HG03097 (cell line): ENCODE results near the gene KCNQ2.

Source experiments
- ATAC-seq: cut with Tn5 transposase; IDR thresholded peaks from one replicate; pipeline ENCODE4 v1.9.1; 2021; ENCODE audit not compliant: unreplicated experiment, low FRiP score

KCNQ2 gene

GRCh38 chr20:63422653-63423052 lies 49.8 kb downstream of the KCNQ2 start:
- no peak for ATAC-seq

DNA sequence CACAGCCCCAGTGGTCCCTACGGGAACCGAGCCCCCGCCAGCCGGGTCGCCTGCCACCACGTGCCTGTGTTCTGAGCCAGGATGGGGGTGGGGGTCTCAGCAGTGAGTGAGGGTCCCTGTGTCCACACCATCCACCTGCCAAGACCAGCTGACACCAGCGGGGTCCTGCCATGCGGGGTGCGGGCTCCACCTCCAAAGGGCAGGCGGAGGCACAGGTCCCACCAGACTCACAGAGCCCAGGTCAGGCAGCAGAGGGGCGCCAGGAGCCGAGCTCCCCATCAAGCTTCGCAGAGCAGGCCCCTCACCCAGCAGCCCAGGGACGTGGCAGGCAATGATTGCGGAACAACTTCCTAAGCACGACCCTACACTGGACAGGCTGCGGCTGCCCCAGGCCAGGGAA lies 50.5 kb downstream of the KCNQ2 start:
- no peak for ATAC-seq

DNA sequence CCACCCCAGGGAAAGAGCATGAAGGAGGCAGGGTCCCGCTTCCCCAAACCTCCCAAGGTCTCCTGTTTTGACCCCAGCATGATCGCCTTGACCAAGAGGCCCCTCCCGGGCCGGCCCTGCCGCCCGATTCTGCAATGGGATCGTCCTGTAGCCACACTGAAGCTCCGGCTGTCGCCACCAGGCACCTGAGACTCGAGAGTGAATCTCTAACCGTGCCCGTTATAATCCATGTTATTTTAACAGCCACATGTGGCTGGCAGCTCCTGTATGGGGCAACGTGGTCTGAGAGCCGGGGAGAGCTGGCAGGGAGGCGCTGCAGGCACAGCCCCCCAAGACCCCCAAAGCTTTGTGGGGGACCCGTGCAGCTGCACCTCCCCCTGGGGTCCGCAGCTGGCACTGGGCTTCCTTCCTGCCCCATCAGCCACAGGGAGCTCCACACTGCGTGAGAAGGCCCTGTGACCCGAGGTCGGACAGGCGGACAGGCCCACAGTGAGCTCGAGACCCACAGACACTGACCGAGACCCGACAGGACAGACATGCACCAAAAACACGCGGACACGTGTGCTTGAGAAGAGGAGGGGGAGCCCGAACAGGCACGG lies 51.3 kb downstream of the KCNQ2 start:
- no peak for ATAC-seq

- no peak for ATAC-seq
Observed at GRCh38 chr20:63420359-63421093, 51.9 kb downstream of the KCNQ2 start.

- ATAC-seq = no peak
Observed at GRCh38 chr20:63419299-63419698, 53.2 kb downstream of the KCNQ2 start.

DNA sequence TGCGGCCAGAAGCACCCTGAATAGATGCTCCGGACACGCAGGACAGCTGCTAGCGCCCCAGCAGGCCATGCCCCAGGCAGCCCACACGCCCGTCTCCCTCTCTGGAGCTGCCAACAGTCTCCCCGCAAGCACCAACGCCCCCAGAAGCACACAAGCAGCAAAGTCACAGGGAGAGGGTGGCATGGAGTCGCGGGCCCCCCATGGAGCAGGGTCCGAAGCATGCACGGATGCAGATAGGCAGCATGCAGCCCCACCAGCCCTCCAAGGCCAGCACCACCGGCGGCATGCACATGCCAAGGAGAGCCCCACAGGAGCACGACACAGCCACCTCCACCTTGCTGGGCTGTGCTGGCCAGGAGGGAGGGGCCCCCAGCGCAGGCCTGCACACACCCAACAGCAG lies 53.8 kb downstream of the KCNQ2 start:
- ATAC-seq = no peak

DNA sequence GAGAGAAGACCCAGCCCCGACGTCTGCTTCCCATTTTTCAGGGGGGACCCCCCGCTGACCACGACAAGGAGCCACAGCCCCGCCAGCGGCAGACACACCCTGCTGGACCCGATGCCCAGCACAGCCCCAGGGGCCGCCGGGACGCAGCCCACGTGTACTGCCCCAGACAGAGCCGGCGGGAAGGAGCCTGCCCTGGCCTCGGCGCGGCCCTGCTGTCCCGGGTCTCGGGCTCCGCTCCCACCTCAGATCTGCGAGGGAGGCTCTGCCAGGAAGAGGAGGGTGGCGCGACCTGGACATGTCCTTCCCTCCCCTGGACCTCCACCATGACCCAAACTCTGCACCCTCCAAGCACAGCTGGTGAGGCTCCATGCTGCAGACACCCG lies 54.7 kb downstream of the KCNQ2 start:
- ATAC-seq = no peak

- ATAC-seq = no peak
Observed at GRCh38 chr20:63417097-63417737, 55.2 kb downstream of the KCNQ2 start.

- ATAC-seq = no peak
Observed at GRCh38 chr20:63416631-63417030, 55.8 kb downstream of the KCNQ2 start.

- no peak for ATAC-seq
Observed at GRCh38 chr20:63415647-63416391, 56.6 kb downstream of the KCNQ2 start.

DNA sequence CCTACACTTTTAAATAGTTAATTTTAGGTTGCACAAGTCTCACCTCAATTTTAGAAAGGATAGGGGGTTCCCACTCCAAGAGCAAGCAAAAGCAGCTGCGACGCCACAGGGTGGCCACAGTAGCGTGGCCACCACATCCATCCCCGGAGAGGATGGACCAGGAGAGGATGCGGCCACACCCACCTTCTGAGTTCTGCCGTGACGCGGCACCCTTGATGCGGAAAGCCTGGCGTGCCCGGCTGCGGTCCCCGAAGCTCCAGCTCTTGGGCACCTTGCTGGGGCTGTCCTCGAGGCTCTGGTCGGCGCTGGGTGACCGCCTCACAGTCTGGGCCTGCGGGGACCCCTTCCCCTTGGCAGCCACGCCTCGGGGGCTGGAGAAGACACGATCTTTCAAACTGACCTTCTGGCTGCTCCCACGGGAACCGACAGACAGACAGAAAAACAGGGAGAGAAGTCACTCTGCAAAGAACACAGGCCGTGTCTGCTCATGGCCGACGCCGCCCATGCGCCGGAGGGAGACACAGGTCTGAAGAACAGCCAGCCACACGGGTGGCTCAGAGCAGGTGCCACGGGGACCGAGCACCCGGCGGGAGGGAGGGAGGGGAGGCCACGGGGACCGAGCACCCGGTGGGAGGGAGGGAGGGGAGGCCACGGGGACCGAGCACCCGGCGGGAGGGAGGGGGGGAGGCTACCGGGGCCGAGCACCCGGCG lies 57.6 kb downstream of the KCNQ2 start:
- no peak for ATAC-seq

- no peak for ATAC-seq
Observed at GRCh38 chr20:63413963-63414684, 58.3 kb downstream of the KCNQ2 start.

DNA sequence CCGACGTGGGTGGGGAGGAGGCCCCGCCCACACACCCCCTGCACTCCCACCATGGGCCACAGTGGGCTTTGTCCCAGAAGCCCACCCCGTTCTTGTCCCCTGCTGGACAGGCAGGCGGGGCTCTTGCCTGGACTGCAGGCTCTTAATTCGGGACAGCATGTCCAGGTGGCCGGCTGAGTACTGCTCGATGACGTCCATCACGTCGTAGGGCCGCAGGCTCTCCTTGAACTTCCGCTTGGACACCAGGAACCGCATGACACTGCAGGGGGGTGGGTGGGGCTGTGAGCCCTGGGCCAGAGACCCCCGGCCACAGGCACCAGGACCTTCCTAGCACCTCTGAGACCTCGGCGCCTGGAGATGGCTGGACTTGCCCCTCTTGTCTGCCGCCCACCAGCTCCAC lies 59.1 kb downstream of the KCNQ2 start:
- ATAC-seq = no peak

DNA sequence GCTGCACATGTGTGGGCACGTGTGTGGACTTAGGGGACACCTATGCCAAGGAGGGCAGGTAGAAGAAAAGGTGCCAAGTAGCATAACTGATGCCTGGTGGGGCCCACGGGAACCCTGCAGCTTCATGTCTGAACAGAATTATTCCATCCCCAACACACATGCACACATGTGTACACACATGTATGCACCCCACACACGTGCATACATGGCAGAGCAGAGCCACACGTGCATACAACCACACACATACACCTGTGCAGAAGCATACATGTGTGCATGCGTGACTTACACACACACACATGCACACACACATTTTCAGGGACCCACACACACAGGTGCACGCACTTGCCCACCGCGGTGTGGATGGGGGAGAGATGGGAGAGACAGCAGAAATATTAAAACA lies 59.6 kb downstream of the KCNQ2 start:
- ATAC-seq = no peak

DNA sequence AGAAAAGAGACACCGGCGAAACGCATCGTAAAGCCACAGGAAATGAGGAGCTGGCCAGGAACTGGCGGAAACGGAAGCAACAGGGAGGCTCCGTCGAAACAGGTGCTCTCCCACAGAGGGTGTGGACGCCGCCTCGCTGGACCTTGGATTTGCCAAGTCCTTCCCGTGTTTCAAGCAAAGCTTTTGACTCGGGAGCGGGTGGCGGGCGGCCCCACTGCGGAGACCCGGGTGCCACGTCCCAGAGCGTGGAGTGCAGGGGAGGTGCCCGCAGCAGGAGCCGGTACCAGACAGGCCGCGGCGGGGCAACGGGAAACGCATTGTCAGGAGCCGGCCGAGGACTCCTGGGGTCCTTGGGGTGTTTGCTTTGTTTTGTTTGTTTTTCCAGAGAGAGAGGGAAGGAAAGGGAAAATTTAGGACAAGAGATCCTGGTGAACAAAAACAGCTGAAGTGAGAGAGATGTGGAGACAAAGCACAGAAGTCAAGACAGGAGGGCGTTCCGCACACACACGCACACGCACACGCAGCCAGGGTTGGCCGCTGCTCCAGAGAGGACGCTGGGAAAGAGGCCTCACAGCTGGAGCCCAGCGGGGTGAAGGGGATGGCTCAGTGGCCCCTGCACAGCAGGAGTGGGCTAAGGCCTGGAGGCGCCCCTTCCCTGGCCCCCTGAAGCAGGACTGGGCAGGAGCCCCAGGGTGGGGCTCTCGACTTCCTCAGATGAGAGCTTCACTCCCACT lies 60.4 kb downstream of the KCNQ2 start:
- ATAC-seq = no peak

DNA sequence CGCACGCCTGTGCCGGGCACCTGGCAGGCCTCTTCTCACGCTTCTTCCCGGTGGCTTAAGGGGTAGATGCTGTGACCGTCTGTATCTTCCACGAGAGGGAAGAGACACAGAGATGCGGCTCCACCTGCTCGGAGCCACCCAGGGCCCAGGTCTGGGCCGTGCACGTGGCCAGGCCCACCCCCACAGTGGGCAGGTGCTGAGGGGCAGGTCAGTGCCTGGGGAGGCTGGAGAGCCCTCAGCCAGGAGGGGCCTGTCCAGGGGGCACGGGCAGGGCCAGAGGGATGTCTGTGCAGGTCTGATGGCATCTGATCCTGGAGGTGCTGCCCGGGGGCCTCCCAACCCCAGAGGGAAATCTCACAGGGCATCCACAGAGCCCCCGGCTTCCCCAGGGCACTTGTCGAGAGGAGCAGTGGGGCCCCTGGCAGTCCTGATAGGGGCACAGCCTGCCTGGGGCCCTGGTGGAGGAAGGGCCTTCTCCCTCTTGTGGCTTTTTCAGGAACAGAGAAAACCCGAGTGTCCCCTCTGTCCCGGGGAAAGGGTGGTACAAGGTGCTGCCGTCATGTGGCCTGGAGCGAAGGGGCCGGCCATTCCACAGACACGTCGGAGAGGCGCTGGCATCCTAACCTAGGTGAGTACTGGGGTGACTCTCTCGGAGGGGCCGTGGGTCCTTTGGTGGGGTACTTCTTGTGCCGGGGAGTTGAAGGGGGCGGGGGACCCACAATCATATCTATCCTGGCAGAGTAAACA lies 61.1 kb downstream of the KCNQ2 start:
- no peak for ATAC-seq

DNA sequence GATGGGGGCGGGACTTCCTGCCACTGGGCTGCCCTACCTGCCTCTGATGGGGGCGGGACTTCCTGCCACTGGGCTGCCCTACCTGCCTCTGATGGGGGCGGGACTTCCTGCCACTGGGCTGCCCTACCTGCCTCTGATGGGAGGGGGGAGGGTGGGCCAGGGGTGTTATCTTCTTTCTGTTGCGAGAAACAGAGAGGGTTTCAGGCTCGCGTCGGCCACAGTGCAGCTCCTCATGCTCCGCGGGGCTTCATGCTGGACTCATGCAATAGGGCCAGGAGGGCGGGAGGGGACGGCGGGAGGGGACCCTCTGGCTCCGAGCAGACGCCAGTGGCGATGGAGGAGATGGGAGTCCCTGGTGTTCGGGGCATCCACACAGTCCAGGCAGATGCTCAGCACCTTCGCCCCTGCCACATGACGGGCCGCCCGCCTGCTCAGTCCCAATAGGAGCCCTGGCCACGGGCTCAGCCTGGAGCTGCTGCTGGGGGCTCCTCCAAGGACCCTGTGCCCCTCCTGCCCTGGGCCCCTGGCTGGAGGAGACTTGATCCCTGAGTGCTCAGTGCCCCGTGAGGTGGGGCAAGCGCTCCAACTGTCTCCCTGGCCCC lies 62.5 kb downstream of the KCNQ2 start:
- ATAC-seq = no peak

- ATAC-seq = no peak
Observed at GRCh38 chr20:63409066-63409833, 63.2 kb downstream of the KCNQ2 start.
